GM23338 (cell line): ENCODE measurements around the gene MAP3K21. TPM values are rescaled to one million over a fixed set of nuclear protein-coding genes. Genes with fewer than 3 reads are reported as not detected.

Experiments used
- ATAC-seq: fragments of 200-7000 bp; cut with Tn5 transposase; 3 replicates; pipeline ENCODE4 v1.9.1; 2020
- DNase-seq: peaks from one replicate; pipeline ENCODE4 v3.0.0-alpha.2; 2015; ENCODE audit warnings: low spot score
- H2AFZ ChIP-seq: fragments of 200-600 bp; sonication (generic); 2 replicates; pipeline ENCODE4 v1.8.0; 2016; ENCODE audit warnings: antibody characterized with exemption, mild to moderate bottlenecking, moderate library complexity
- H3F3A ChIP-seq: fragments of 200-600 bp; sonication (generic); replicated peaks from 2 replicates; pipeline ENCODE4 v1.8.0; 2017; ENCODE audit warnings: antibody characterized with exemption, mixed run types, low read depth
- H3K27ac ChIP-seq: fragments of 200-600 bp; sonication (generic); 2 replicates; pipeline ENCODE4 v1.6.1; 2016; ENCODE audit warnings: low read depth
- H3K27me3 ChIP-seq: fragments of 200-600 bp; sonication (generic); 2 replicates; pipeline ENCODE4 v1.8.0; 2016; ENCODE audit warnings: mild to moderate bottlenecking, mixed run types, moderate library complexity; ENCODE audit not compliant: insufficient read depth
- H3K36me3 ChIP-seq: fragments of 200-600 bp; sonication (generic); 2 replicates; pipeline ENCODE4 v1.8.0; 2016; ENCODE audit warnings: mild to moderate bottlenecking; ENCODE audit not compliant: insufficient read depth
- H3K4me1 ChIP-seq: fragments of 200-600 bp; sonication (generic); 2 replicates; pipeline ENCODE4 v1.8.0; 2016; ENCODE audit warnings: mild to moderate bottlenecking, moderate library complexity; ENCODE audit not compliant: insufficient read depth
- H3K4me2 ChIP-seq: fragments of 200-600 bp; sonication (generic); 2 replicates; pipeline ENCODE4 v1.7.1; 2017; ENCODE audit warnings: mixed run types
- H3K4me3 ChIP-seq: fragments of 200-600 bp; sonication (generic); 2 replicates; pipeline ENCODE4 v1.6.1; 2016; ENCODE audit warnings: mixed run types
- H3K79me2 ChIP-seq: fragments of 200-600 bp; sonication (generic); replicated peaks from 2 replicates; pipeline ENCODE4 v1.8.0; 2017; ENCODE audit warnings: mild to moderate bottlenecking; ENCODE audit not compliant: insufficient read depth
- H3K9me2 ChIP-seq: fragments of 200-600 bp; sonication (generic); 2 replicates; pipeline ENCODE4 v1.8.0; 2017; ENCODE audit not compliant: insufficient read depth
- H4K20me1 ChIP-seq: fragments of 200-600 bp; sonication (generic); replicated peaks from 2 replicates; pipeline ENCODE4 v1.8.0; 2017; ENCODE audit warnings: mild to moderate bottlenecking; ENCODE audit not compliant: insufficient read depth
- H3K27ac Mint-ChIP-seq: 2 replicates; pipeline ENCODE4 v1.8.0; 2020; ENCODE audit warnings: inconsistent platforms, mild to moderate bottlenecking, moderate library complexity, mixed read lengths
- H3K27me3 Mint-ChIP-seq: 3 replicates; pipeline ENCODE4 v1.8.0; 2022; ENCODE audit warnings: low read depth, mild to moderate bottlenecking, moderate library complexity, mixed read lengths, inconsistent platforms; ENCODE audit not compliant: insufficient read depth, poor library complexity
- H3K36me3 Mint-ChIP-seq: 3 replicates; pipeline ENCODE4 v1.8.0; 2021; ENCODE audit warnings: low read depth, mild to moderate bottlenecking, inconsistent platforms, moderate library complexity, mixed read lengths
- H3K4me1 Mint-ChIP-seq: 3 replicates; pipeline ENCODE4 v1.8.0; 2020; ENCODE audit warnings: mild to moderate bottlenecking, inconsistent platforms, mixed read lengths
- H3K4me3 Mint-ChIP-seq: 3 replicates; pipeline ENCODE4 v1.8.0; 2021; ENCODE audit warnings: moderate library complexity, mild to moderate bottlenecking, inconsistent platforms, mixed read lengths
- H3K9me3 Mint-ChIP-seq: 3 replicates; pipeline ENCODE4 v1.8.0; 2020; ENCODE audit warnings: moderate library complexity, mild to moderate bottlenecking, inconsistent platforms, mixed read lengths
- CREB1 ChIP-seq: fragments of 250-450 bp; sonication (Bioruptor Pico); IDR thresholded peaks from 2 replicates; pipeline ENCODE4 v1.5.0; 2020; ENCODE audit warnings: low read depth, mild to moderate bottlenecking, moderate library complexity
- CTCF ChIP-seq, 2 experiments: fragments of 200-600 bp in 1 of 2; sonication (generic) in 1 of 2; conservative IDR thresholded peaks; 2 replicates each; pipeline versions ENCODE4 v1.5.1 to v1.6.1; 2016 to 2017; ENCODE audit warnings: antibody characterized with exemption in 2 of 2, low read depth in 2 of 2, mild to moderate bottlenecking in 2 of 2, moderate library complexity in 1 of 2
- ETS1 ChIP-seq: IDR thresholded peaks from 2 replicates; pipeline ENCODE4 v1.6.1; 2016; ENCODE audit warnings: antibody characterized with exemption
- EZH2 ChIP-seq: fragments of 200-600 bp; sonication (generic); IDR thresholded peaks from one replicate; pipeline ENCODE4 v1.8.0; 2017; ENCODE audit warnings: antibody characterized with exemption, mild to moderate bottlenecking, low read depth; ENCODE audit not compliant: unreplicated experiment
- JUNB ChIP-seq: IDR thresholded peaks from one replicate; pipeline ENCODE4 v1.6.1; 2016; ENCODE audit warnings: antibody characterized with exemption; ENCODE audit not compliant: unreplicated experiment
- NANOG ChIP-seq: IDR thresholded peaks from 2 replicates; pipeline ENCODE4 v1.6.1; 2016; ENCODE audit warnings: antibody characterized with exemption, borderline replicate concordance
- POLR2AphosphoS5 ChIP-seq: IDR thresholded peaks from 2 replicates; pipeline ENCODE4 v1.6.1; 2016; ENCODE audit warnings: antibody characterized with exemption, low read depth
- REST ChIP-seq: IDR thresholded peaks from one replicate; pipeline ENCODE4 v1.6.1; 2018; ENCODE audit warnings: antibody characterized with exemption; ENCODE audit not compliant: unreplicated experiment
- STAT1 ChIP-seq: IDR thresholded peaks from one replicate; pipeline ENCODE4 v1.6.1; 2016; ENCODE audit warnings: antibody characterized with exemption; ENCODE audit not compliant: unreplicated experiment
- ZNF114 ChIP-seq: fragments of 250-450 bp; sonication (Bioruptor Pico); IDR thresholded peaks from 2 replicates; pipeline ENCODE4 v1.5.0; 2020; ENCODE audit warnings: mild to moderate bottlenecking, moderate library complexity
- ZNF331 ChIP-seq: fragments of 250-450 bp; sonication (Bioruptor Pico); IDR thresholded peaks from 2 replicates; pipeline ENCODE4 v1.5.0; 2020; ENCODE audit warnings: low read depth, mild to moderate bottlenecking, moderate library complexity
- ZNF462 ChIP-seq: fragments of 250-450 bp; sonication (Bioruptor Pico); IDR thresholded peaks from 2 replicates; pipeline ENCODE4 v1.5.0; 2020; ENCODE audit warnings: mild to moderate bottlenecking, moderate library complexity
- polyA plus RNA-seq: library from polyadenylated mRNA; unstranded; fragments of >200 nt; fragmentation: Nextera tagmentation; extraction: Ambion mirVana; gene quantifications from 2 replicates; pipeline ENCODE4 v1.2.1, GENCODE V29; 2016
- total RNA-seq: library from RNA; depleted of rRNA; stranded (reverse); fragments of >200 nt; shearing (Covaris generic); gene quantifications from 2 replicates; pipeline ENCODE4 v1.2.3, GENCODE V29; 2014

MAP3K21 gene
- total and polyA plus RNA-seq, 2 experiments from 2014 or later = 11.7 to 40.1 TPM

- H3K27ac ChIP-seq = no peak overlapping the region
- Mint-ChIP-seq H3K4me1 (peaks cover 23% of the 10 kb centered on the region), H3K9me3 (no peaks in the 10 kb centered on the region), H3K4me3 (no peak overlapping the region), H3K27ac (no peak overlapping the region), H3K36me3 (peaks cover 31% of the 10 kb centered on the region), H3K27me3 (peaks cover 2% of the 10 kb centered on the region)
- ATAC-seq (no peak), DNase-seq (no peak)
- H3K36me3 ChIP-seq = 0 out of 2 replicates have a peak, but pooled peaks cover 3% of the 10 kb centered on the region
- peaks cover 8% of the 10 kb centered on the region for H3K4me1 ChIP-seq
- no peaks in the 10 kb centered on the region for H3F3A ChIP-seq
- no peaks in the 10 kb centered on the region for H4K20me1 ChIP-seq
- no peak overlapping the region for H2AFZ ChIP-seq
- H3K27me3 ChIP-seq = no peaks in the 10 kb centered on the region
- H3K4me3 ChIP-seq = no peak overlapping the region
- TF ChIP-seq NANOG = no peak
- no peak for TF ChIP-seq REST
- TF ChIP-seq EZH2 = no peak
- no peak for TF ChIP-seq ZNF331
- no peak for TF ChIP-seq CREB1 (CRISPR knock-in tag)
- no peak for TF ChIP-seq ZNF114
- no peak for TF ChIP-seq ETS1
- no peak for TF ChIP-seq JUNB
- no peak for TF ChIP-seq POLR2AphosphoS5
- no peak for TF ChIP-seq CTCF (conservative IDR thresholded peaks at IDR 0.05; ENCODE audit: low read depth in 2 of 2)
- TF ChIP-seq STAT1 = no peak
- no peak for TF ChIP-seq ZNF462 (CRISPR knock-in tag)
- no peak overlapping the region for H3K4me2 ChIP-seq
- no peaks in the 10 kb centered on the region for H3K9me2 ChIP-seq
- H3K79me2 ChIP-seq = no peaks in the 10 kb centered on the region
Measured at GRCh38 chr1:233360525-233361102, 33.1 kb downstream of the MAP3K21 start.
